GM03348 (cell line): ENCODE measurements around the gene HSPA12A.

Source experiments
- DNase-seq: peaks from one replicate; pipeline ENCODE4 v3.0.0; 2012; ENCODE audit warnings: low spot score

The HSPA12A gene

GRCh38 chr10:116771101-116771958 is 29.0 kb upstream of the HSPA12A start:
- DNase-seq: peak; percentile 96

DNA sequence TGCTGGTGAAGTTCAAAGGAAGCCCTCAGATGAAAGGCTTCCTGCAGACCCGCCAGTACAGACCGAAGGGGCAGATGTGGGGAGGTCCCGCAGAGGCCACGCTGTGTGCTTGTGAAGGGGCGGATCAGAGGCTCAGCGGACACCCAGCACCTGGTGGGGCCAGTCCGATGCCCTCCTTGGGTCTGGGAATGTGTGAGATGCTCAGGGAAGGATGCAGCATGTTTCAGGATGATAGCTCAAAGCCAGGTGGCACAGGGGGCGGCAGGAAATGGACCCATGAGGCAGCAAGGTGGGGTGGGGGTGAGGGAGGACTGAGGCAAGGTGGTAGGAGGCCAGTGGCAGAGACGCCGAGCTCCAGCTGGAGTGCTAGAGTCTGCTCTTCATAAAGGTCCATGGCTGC is 27.9 kb upstream of the HSPA12A start:
- DNase-seq: no peak

GRCh38 chr10:116769791-116770190 is 27.4 kb upstream of the HSPA12A start:
- no peak for DNase-seq

GRCh38 chr10:116769368-116769767 is 27.0 kb upstream of the HSPA12A start:
- DNase-seq: no peak

- no peak for DNase-seq
Observed at GRCh38 chr10:116768786-116769185, 26.4 kb upstream of the HSPA12A start.

DNA sequence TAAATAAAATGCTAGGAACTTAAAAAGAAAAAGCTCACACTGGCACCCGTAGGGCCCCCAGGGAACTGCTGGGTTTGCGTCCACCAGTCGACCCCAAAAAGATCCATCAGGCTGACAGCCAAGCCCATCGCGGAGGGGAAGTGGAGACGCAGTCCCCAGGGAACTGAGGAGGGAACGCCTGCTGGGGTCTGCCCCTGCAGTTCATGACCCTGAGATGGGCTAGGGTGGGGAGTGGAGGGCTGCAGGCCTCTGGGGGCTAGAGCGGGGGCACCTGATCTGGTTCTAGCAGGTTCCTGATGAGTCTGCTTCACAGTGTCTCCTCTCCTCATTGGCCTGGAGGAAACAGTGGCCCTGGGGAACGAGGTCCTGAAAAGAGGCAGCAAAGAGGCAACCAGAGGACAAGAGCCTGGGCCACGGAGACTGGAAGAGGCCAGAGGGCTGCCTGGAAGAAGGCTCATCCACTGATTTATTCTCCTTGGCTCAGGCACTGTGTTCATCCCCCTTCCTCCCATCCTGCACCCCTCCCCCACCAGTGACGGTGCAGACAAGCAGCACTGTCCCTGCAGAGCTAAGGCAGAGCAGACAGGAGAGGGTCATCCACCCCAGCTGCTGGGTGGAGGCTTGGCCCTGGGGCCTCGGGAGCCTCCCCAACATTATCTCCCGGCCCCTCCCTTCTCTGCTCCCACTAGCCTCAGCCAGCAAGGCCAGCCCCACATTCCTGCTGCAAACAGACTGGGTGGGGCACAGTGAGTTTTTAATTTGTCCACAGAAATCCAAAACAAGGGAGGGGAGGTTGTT is 24.7 kb upstream of the HSPA12A start:
- peak; percentile 92 for DNase-seq

GRCh38 chr10:116766241-116766827 is 24.0 kb upstream of the HSPA12A start:
- DNase-seq: no peak

- no peak for DNase-seq
Observed at GRCh38 chr10:116765648-116766081, 23.3 kb upstream of the HSPA12A start.

GRCh38 chr10:116764979-116765378 is 22.6 kb upstream of the HSPA12A start:
- no peak for DNase-seq

DNA sequence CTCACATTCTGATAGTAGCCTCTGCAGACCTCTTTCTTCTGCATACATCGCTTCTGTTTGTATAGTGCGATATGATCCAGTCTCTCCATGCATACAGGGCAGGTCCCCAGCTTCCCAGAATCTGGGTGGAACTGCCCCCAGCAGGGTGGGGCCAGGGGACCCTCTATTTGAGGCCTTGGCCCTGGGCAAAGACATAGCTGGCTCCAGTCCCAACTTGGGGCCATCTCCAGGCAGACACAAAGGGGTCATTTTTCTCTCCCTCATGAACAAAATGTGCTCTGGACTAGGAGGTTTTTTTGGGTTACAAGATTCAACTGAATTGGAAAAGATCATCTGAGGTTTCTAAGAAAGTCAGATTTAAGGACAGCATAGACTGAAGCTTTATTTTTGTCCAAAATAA is 21.1 kb upstream of the HSPA12A start:
- DNase-seq: no peak

DNA sequence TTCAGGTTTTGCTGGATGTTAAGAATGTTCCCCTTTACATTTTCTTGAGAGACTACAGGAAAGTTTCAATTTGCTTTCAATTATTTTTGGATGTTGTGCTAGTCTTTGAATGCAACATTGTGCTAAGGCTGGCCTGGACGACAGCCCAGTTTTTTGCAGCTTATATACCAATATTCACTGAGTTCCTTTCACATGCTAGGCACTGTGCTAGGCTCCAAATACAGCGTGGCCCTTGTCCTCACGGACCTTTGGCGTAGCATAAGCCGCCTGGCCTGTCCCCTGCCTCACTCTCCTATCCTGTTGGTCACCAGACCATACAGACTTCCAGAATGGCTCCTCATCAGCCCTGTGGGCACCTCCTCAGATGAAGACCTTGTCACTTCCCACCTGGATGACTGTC is 19.5 kb upstream of the HSPA12A start:
- no peak for DNase-seq

DNA sequence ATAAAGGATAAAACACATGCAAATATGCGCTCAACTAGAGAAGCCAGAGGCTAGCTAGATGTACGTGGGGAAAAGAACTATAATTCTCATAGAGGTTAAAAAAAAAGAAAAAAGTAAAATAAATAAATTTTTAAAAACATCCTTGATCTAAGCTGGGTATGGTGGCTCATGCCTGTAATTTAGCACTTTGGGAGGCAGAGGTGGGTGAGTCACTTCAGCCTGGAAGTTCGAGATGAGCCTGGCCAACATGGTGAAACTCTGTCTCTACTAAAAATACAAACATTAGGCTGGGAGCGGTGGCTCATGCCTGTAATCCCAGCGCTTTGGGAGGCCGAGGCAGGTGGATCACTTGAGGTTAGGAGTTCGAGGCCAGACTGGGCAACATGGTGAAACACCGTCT is 18.6 kb upstream of the HSPA12A start:
- DNase-seq: no peak

GRCh38 chr10:116757246-116757645 is 14.9 kb upstream of the HSPA12A start:
- DNase-seq: no peak

- DNase-seq: peak; percentile 79
Observed at GRCh38 chr10:116756277-116756676, 13.9 kb upstream of the HSPA12A start.

GRCh38 chr10:116753759-116754158 is 11.4 kb upstream of the HSPA12A start:
- DNase-seq: no peak

DNA sequence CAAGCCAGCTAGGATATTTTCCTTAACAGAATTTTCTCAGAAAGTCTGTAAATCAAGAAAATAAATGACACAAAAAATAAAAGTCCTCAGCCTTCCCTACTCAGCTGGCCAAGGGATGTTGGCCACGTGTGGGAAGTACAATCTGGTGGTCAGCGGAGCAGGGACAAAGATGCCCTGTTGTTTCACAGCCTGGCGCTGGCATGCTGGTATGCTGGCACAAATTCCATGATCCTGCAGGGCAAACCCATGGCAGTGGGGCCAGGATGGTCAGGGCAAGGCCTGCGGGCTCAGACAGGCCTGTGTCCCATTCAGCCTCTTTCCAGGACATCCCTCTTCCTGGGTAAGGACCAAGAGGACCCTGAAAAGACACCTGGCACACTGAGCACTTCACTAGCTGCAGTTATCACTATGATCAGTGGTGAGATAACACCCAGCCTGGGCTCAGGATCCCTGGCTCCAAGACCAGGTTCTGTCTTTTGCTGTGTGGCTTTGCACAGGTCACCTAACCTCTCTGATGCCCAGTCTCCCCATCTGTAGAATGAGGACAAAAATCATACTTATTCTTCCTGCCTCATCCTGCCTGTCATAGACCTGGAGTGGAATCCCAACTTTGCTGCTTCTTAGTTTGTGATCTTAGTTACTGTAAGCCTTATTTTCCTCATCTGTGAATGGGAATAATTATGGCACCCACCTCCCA is 10.8 kb upstream of the HSPA12A start:
- DNase-seq: no peak

GRCh38 chr10:116752563-116752962 is 10.2 kb upstream of the HSPA12A start:
- DNase-seq: no peak

DNA sequence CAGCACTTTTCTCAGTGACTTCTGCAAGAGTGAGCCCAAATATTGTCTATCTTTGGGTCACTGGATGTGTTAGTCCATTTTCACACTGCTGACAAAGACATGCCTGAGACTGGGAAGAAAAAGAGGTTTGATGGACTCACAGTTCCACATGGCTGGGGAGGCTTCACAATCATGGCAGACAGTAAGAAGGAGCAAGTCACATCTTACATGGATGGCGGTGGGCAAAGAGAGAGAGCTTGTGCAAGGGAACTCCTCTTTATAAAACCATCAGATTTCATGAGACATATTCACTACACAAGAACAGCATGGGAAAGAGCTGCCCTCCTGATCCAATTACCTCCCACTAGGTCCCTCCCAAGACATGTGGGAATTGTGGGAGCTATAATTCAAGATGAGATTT is 6.1 kb upstream of the HSPA12A start:
- DNase-seq: no peak

DNA sequence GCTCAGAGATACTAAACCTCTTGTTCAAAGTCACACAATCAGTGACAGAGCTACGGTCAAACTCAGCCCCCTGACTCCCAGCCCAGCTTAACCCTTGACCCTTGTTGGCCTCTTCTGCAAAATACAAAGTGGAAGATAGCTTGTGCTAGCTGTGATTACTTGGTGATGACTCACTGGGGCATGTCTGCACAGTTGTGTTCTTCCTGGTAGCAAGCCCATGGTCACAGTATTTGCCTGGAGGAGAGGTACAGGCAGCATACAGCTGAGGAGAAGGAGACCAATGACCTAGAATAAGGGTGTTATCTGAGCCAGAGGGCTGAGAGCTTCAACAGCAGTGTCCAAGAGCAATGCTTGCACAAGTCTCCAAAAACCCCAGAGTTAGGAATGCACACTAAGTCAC is 5.7 kb upstream of the HSPA12A start:
- peak; percentile 62 for DNase-seq

- no peak for DNase-seq
Observed at GRCh38 chr10:116747325-116747724, 5.0 kb upstream of the HSPA12A start.

GRCh38 chr10:116744885-116745284 is 2.5 kb upstream of the HSPA12A start:
- no peak for DNase-seq

DNA sequence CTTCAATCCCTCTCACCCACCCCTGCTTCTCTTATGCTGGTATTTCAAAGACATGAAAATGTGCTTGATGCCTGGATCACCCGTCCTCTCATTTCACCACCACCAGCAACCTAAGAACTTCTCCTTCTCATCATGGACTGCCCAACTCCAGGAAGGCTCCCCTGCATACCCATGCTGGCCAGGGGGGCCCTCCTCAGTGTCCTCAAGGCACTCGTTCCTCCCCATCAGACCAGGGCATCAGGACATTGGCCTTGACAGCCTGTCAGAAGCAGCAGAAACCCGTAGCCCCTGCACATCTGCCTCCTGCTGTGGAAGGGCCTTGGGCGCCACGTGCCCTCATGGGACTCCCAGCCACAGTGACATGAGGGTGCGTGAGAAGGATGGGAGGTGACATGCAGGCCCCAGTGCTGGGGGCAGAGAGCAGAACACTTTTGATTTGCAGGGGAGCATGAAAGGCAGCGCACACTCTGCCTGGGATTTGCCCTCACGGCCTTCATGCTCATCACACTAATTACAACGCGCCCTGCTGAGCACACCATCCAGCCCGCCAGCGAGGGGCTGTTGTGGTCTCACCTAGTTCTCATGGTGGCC is 1.9 kb upstream of the HSPA12A start:
- DNase-seq: no peak
